Choroid plexus epithelial cell (primary cell): Measurements from ENCODE around the gene TAB2.

ENCODE experiments used
- DNase-seq: peaks from one replicate; pipeline ENCODE4 v3.0.0-alpha.2; 2010; ENCODE audit warnings: low read depth
- H3K4me3 ChIP-seq: 2 replicates; pipeline ENCODE4 v1.5.1; 2011; ENCODE audit warnings: low read depth, mild to moderate bottlenecking, control low read depth, low read length, moderate library complexity
- CTCF ChIP-seq: conservative IDR thresholded peaks from 2 replicates; pipeline ENCODE4 v1.5.1; 2011; ENCODE audit warnings: low read depth, mild to moderate bottlenecking, control low read depth, inconsistent platforms, low read length, moderate library complexity

Gene TAB2

GRCh38 chr6:149379977-149380376 is 62.5 kb downstream of the TAB2 start:
- TF ChIP-seq CTCF = no peak
- no peak for DNase-seq
- no peak overlapping the region for H3K4me3 ChIP-seq

GRCh38 chr6:149380523-149380922 is 63.0 kb downstream of the TAB2 start:
- no peak for DNase-seq
- no peak for TF ChIP-seq CTCF
- H3K4me3 ChIP-seq = no peak overlapping the region

GRCh38 chr6:149383371-149383770 is 65.9 kb downstream of the TAB2 start:
- H3K4me3 ChIP-seq = no peak overlapping the region
- no peak for TF ChIP-seq CTCF
- DNase-seq = no peak

- no peak overlapping the region for H3K4me3 ChIP-seq
- no peak for TF ChIP-seq CTCF
These were observed 67.0 kb downstream of the TAB2 start for GRCh38 chr6:149384464-149384863.

GRCh38 chr6:149385998-149386646 is 68.6 kb downstream of the TAB2 start:
- no peak for DNase-seq
- no peak overlapping the region for H3K4me3 ChIP-seq
- no peak for TF ChIP-seq CTCF

More at GRCh38 chr6:149384464-149384863, 67.0 kb downstream of the TAB2 start:
- no peak for DNase-seq

GRCh38 chr6:149387779-149388512 is 70.4 kb downstream of the TAB2 start:
- no peak for DNase-seq
- no peak for TF ChIP-seq CTCF
- H3K4me3 ChIP-seq = no peak overlapping the region
